A549 (cell line): ENCODE measurements around the gene CDT1.

Experiments
- EP300 ChIP-seq, 2 experiments: fragments of >200 bp; sonication (Bioruptor Twin); formaldehyde crosslinking; IDR thresholded peaks; 2 replicates in 1 of 2; 3 replicates in 1 of 2; pipeline ENCODE4 v1.6.1; 2016 to 2017
- TF ChIP-seq, protein P1 (sequence below): fragments of >200 bp; sonication (Bioruptor Twin); formaldehyde crosslinking; IDR thresholded peaks from 3 replicates; pipeline ENCODE4 v1.5.1; 2016
- TF ChIP-seq, protein P2 (sequence below): IDR thresholded peaks from 2 replicates; pipeline ENCODE4 v1.6.1; 2012

DNA sequence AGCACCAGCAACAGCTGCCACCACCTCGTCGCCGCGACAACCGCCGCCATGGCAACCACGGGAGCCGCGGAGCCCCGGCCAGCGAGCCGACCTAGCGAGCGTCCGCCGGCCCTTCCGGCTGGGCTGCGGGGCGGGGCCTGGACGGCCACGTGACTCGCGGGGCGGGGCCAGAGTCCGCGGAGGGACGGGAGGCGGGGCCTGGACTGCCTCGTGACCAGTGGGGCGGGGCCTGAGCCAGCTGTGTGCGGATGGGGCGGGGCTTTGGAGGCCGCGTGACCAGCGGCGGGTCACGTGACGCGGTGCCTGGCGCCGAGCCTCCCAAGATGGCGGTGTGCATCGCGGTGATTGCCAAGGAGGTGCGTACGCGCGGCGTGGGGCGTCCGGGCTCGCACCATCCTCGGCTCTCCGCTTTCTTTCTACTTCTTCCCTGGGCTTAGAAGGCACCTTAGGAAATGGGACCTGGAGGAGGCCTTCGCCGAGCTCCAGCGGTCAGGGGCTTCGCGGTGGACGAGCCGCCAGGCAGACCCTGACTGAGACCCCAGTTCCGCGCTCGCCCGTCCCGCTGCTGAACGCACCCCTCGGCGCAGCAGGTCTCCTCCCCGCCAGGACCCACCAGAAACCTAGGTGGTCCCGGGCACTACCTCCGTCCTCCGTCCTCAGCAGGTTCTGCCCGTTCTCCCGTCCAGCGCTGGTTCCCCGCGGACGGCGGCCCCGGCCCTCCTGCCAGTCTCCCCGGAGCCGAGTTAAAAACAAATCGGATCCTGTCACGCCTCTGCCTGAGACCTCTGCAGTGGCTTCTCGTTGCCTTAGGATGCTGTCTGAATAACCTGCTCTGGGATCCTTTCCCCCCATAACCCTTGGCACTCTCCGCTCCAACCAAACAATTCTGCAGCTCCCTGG, 53.5 kb downstream of the CDT1 start, which contains the start of the genes GALNS and TRAPPC2L:
- TF ChIP-seq EP300 (IDR thresholded peaks at IDR 0.05): no peak
- TF ChIP-seq, protein P1, sequence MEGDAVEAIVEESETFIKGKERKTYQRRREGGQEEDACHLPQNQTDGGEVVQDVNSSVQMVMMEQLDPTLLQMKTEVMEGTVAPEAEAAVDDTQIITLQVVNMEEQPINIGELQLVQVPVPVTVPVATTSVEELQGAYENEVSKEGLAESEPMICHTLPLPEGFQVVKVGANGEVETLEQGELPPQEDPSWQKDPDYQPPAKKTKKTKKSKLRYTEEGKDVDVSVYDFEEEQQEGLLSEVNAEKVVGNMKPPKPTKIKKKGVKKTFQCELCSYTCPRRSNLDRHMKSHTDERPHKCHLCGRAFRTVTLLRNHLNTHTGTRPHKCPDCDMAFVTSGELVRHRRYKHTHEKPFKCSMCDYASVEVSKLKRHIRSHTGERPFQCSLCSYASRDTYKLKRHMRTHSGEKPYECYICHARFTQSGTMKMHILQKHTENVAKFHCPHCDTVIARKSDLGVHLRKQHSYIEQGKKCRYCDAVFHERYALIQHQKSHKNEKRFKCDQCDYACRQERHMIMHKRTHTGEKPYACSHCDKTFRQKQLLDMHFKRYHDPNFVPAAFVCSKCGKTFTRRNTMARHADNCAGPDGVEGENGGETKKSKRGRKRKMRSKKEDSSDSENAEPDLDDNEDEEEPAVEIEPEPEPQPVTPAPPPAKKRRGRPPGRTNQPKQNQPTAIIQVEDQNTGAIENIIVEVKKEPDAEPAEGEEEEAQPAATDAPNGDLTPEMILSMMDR: no peak
- TF ChIP-seq, protein P2, sequence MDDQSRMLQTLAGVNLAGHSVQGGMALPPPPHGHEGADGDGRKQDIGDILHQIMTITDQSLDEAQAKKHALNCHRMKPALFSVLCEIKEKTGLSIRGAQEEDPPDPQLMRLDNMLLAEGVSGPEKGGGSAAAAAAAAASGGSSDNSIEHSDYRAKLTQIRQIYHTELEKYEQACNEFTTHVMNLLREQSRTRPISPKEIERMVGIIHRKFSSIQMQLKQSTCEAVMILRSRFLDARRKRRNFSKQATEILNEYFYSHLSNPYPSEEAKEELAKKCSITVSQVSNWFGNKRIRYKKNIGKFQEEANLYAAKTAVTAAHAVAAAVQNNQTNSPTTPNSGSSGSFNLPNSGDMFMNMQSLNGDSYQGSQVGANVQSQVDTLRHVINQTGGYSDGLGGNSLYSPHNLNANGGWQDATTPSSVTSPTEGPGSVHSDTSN: peak; percentile 29; the same call in 1 of the 2 replicates
